Measurements from ENCODE around the gene CDK13.

DNA sequence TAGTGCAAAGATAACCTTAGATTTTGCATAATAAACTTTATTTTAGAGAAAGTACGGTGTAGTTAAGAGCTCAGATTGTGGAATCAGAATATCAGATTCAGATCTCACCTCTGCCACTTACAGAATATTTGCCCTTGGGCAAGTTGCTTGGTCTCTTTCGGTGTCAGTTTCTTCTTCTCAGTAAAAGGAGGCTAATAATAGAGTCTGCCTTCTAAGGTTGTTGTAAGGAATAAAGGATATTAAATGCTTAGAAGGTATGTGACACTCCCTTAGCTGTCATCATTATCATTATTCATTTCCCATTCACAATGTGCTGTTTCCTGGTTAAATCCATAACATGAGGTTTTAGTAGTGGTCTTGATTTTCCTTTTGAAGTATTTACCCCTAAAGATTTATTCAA lies 142.1 kb downstream of the CDK13 start:
- TF ChIP-seq POLR2A (IDR thresholded peaks at IDR 0.05; ENCODE audit: low read length) = no peak
- no peak for TF ChIP-seq GATA1 (IDR thresholded peaks at IDR 0.05; ENCODE audit: low read depth, low read length)
